K562 (cell line): ENCODE results near the gene HELB. TPM values are rescaled to one million over a fixed set of nuclear protein-coding genes. Genes with fewer than 3 reads are reported as not detected.

Experiments used
- CHD2 ChIP-seq: IDR thresholded peaks from 2 replicates; pipeline ENCODE4 v1.6.1; 2011; ENCODE audit warnings: low read depth, low read length
- ELK3 ChIP-seq: fragments of 450-650 bp; formaldehyde crosslinking; IDR thresholded peaks from 2 replicates; pipeline ENCODE4 v1.4.0; 2020; ENCODE audit warnings: mild to moderate bottlenecking
- KDM4B ChIP-seq, 2 experiments: fragments of 450-650 bp in 1 of 2; sonication (generic) in 1 of 2; IDR thresholded peaks; 2 replicates each; pipeline ENCODE4 v1.6.1; 2016 to 2017; ENCODE audit warnings: borderline replicate concordance in 2 of 2, antibody characterized with exemption in 1 of 2, low read depth in 1 of 2, mild to moderate bottlenecking in 1 of 2
- PHF8 ChIP-seq: fragments of 200-600 bp; sonication (generic); IDR thresholded peaks from 2 replicates; pipeline ENCODE4 v1.6.1; 2012; ENCODE audit warnings: mixed run types, mild to moderate bottlenecking, inconsistent platforms, low read length, moderate library complexity, borderline replicate concordance
- SMAD4 ChIP-seq: fragments of 250-450 bp; sonication (Bioruptor Pico); conservative IDR thresholded peaks from 2 replicates; pipeline ENCODE4 v1.8.0; 2021; ENCODE audit warnings: inconsistent platforms, mild to moderate bottlenecking, moderate library complexity
- TSHZ1 ChIP-seq: fragments of 250-450 bp; sonication (Bioruptor Pico); IDR thresholded peaks from 2 replicates; pipeline ENCODE4 v1.4.0; 2020; ENCODE audit warnings: mild to moderate bottlenecking, moderate library complexity
- ZNF197 ChIP-seq: fragments of 200-800 bp; sonication (Bioruptor generic); IDR thresholded peaks from 2 replicates; pipeline ENCODE4 v1.6.1; 2016; ENCODE audit warnings: low read depth, missing genetic modification characterization, missing compliant biosample characterization
- polyA plus RNA-seq, 8 experiments: library from polyadenylated mRNA; depleted of rRNA in 4 of 8; stranded (reverse) in 5 of 8; unstranded in 3 of 8; fragments of >200 nt; fragmentation: Nextera tagmentation in 2 of 8; fragmentation: Illumina TruSeq in 1 of 8; extraction: Ambion mirVana in 2 of 8; extraction: Trizol in 1 of 8; gene quantifications; 2 replicates each; pipeline versions ENCODE4 v1.2.1 to v1.2.3, GENCODE V29; 2011 to 2014; ENCODE audit warnings: inconsistent platforms in 1 of 8, missing spikeins in 1 of 8
- total RNA-seq, 7 experiments: library from RNA; depleted of rRNA in 6 of 7; stranded (reverse); fragments of >200 nt in 6 of 7; fragmentation: Illumina TruSeq in 2 of 7; extraction: Trizol in 2 of 7; gene quantifications; 2 replicates each; pipeline versions ENCODE4 v1.2.1 to v1.2.3, GENCODE V29; 2011 to 2021; ENCODE audit warnings: low replicate concordance in 1 of 7

The HELB gene
- total and polyA plus RNA-seq, 9 of the 15 experiments (the other 6 are each of a cell fraction or from before 2014, with no cell fraction given): 0.74 to 7.6 (median 2.4) TPM

DNA sequence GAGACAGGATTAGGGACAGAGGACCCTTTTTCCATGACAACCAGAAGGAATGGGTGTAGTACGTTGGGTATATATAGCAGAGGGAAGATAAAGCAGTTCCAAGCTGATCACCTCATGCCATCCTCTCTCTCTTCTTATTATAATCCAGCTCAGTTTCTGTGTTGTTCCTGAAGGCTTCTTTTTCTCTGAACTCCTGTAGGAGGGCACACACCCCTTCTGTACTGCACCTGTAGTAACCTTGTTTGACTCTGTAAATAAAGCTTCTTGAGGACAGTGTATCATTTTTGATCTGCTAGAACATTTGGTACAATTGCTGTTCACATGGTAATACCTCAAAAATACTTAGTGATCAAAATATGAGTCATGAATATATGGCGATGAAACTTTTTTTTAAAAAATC is 33.5 kb downstream of the HELB start (continued):
- TF ChIP-seq TSHZ1 (CRISPR knock-in tag): no peak
- no peak for TF ChIP-seq CHD2
- TF ChIP-seq ZNF197 (CRISPR knock-in tag): no peak
- TF ChIP-seq SMAD4 (CRISPR knock-in tag): no peak
- TF ChIP-seq ELK3 (CRISPR knock-in tag): no peak
- TF ChIP-seq PHF8: no peak
- no peak for TF ChIP-seq KDM4B (IDR thresholded peaks at IDR 0.05; ENCODE audit: borderline replicate concordance in 2 of 2, low read depth in 1 of 2)
